GM12878 (cell line): Measurements from ENCODE around the gene RGMB. TPM values are rescaled to one million over a fixed set of nuclear protein-coding genes. Genes with fewer than 3 reads are reported as not detected.

ENCODE experiments used
- ATAC-seq: fragments of 200-7000 bp; cut with Tn5 transposase; 3 replicates; pipeline ENCODE4 v1.9.1; 2020; ENCODE audit warnings: mild to moderate bottlenecking, moderate library complexity
- BruUV-seq: library from RNA; stranded (reverse); fragments of 400-500 nt; replicated peaks from 2 replicates; lab custom pipeline; 2021; lab: Mats Ljungman, UMichigan
- CTCF ChIA-PET: fragments of 300-600 bp; sonication (Branson Sonifier 250); formaldehyde crosslinking; extraction: SDS; loops from one replicate; lab custom pipeline; 2021; ENCODE audit warnings: inconsistent platforms; lab: Yijun Ruan, JAX
- POLR2A ChIA-PET: fragments of 350-600 bp; formaldehyde crosslinking; extraction: SDS; loops from one replicate; lab custom pipeline; 2021; ENCODE audit warnings: inconsistent platforms; lab: Charles Lee
- RAD21 ChIA-PET: fragments of 300-600 bp; sonication (Branson Sonifier 250); formaldehyde crosslinking; loops from one replicate; lab custom pipeline; 2023; ENCODE audit warnings: antibody characterized with exemption; ENCODE audit not compliant: unreplicated experiment; lab: Charles Lee
- SMC1A ChIA-PET: fragments of 300-600 bp; sonication (Branson Sonifier 250); formaldehyde crosslinking; loops from one replicate; lab custom pipeline; 2023; ENCODE audit not compliant: unreplicated experiment, uncharacterized antibody; lab: Charles Lee
- DNase-seq: peaks from one replicate; pipeline ENCODE4 v3.0.0-alpha.2; 2011; ENCODE audit warnings: low read depth, low spot score
- FAIRE-seq: peaks from 3 replicates; lab custom pipeline; 2011; peaks lifted over from hg19 to GRCh38; lab: Jason Lieb, UNC
- H2AFZ ChIP-seq: 2 replicates; pipeline ENCODE4 v1.6.0; 2011; ENCODE audit warnings: low read depth, low read length, control low read depth; ENCODE audit not compliant: control insufficient read depth
- H3K27ac ChIP-seq: 2 replicates; pipeline ENCODE4 v1.5.1; 2011; ENCODE audit warnings: control low read depth; ENCODE audit not compliant: control insufficient read depth, insufficient read depth
- H3K27me3 ChIP-seq, 2 experiments: replicated peaks in 1 of 2; 2 replicates each; pipeline versions ENCODE4 v1.6.0 to v1.6.1; 2011; ENCODE audit warnings: low read length in 1 of 2; ENCODE audit not compliant: control insufficient read depth in 2 of 2, insufficient read depth in 2 of 2
- H3K36me3 ChIP-seq, 2 experiments: 2 replicates each; pipeline ENCODE4 v1.5.1; 2011; ENCODE audit warnings: low read length in 1 of 2; ENCODE audit not compliant: control insufficient read depth in 2 of 2, insufficient read depth in 2 of 2
- H3K4me1 ChIP-seq: 2 replicates; pipeline ENCODE4 v1.6.1; 2011; ENCODE audit warnings: mild to moderate bottlenecking, low read length, moderate library complexity, mixed read lengths; ENCODE audit not compliant: control insufficient read depth, insufficient read depth
- H3K4me2 ChIP-seq: 2 replicates; pipeline ENCODE4 v1.6.0; 2011; ENCODE audit warnings: control low read depth; ENCODE audit not compliant: control insufficient read depth, insufficient read depth
- H3K4me3 ChIP-seq: fragments of 200-600 bp; sonication (generic); 2 replicates; pipeline ENCODE4 v1.5.1; 2016
- H3K79me2 ChIP-seq: 2 replicates; pipeline ENCODE4 v1.6.0; 2011; ENCODE audit warnings: low read length; ENCODE audit not compliant: control insufficient read depth, insufficient read depth
- H3K9ac ChIP-seq: 2 replicates; pipeline ENCODE4 v1.8.0; 2011; ENCODE audit warnings: low read length, control low read depth, mixed read lengths; ENCODE audit not compliant: control insufficient read depth, insufficient read depth
- H3K9me3 ChIP-seq: replicated peaks from 3 replicates; pipeline ENCODE4 v1.5.1; 2011; ENCODE audit warnings: mild to moderate bottlenecking, low read length; ENCODE audit not compliant: control insufficient read depth, insufficient read depth
- H4K20me1 ChIP-seq: 2 replicates; pipeline ENCODE4 v1.6.0; 2011; ENCODE audit not compliant: control insufficient read depth, insufficient read depth
- FOXM1 ChIP-seq: IDR thresholded peaks from 2 replicates; pipeline ENCODE4 v1.6.1; 2012; ENCODE audit warnings: low read depth, mild to moderate bottlenecking, inconsistent platforms, low read length, moderate library complexity
- JUNB ChIP-seq: IDR thresholded peaks from 2 replicates; pipeline ENCODE4 v1.6.1; 2016; ENCODE audit warnings: antibody characterized with exemption, mild to moderate bottlenecking
- POU2F2 ChIP-seq: IDR thresholded peaks from 3 replicates; pipeline ENCODE4 v1.6.1; 2011; ENCODE audit warnings: low read depth, mild to moderate bottlenecking, low read length, borderline replicate concordance
- STAT1 ChIP-seq: fragments of 450-650 bp; conservative IDR thresholded peaks from 2 replicates; pipeline ENCODE4 v1.6.1; 2014; ENCODE audit warnings: antibody characterized with exemption, mild to moderate bottlenecking
- SUZ12 ChIP-seq: fragments of 200-600 bp; sonication (generic); IDR thresholded peaks from one replicate; pipeline ENCODE4 v1.6.1; 2018; ENCODE audit warnings: antibody characterized with exemption, mild to moderate bottlenecking; ENCODE audit not compliant: unreplicated experiment
- TCF3 ChIP-seq: IDR thresholded peaks from 2 replicates; pipeline ENCODE4 v1.6.1; 2012; ENCODE audit warnings: low read depth, mild to moderate bottlenecking, low read length, borderline replicate concordance; ENCODE audit not compliant: insufficient read depth
- TCF7 ChIP-seq: IDR thresholded peaks from 2 replicates; pipeline ENCODE4 v1.6.1; 2014; ENCODE audit warnings: antibody characterized with exemption, borderline replicate concordance
- WGBS: methylation state at CpG from one replicate; pipeline ENCODE4 v1.1.6; 2016; ENCODE audit warnings: low lambda C conversion rate; ENCODE audit not compliant: insufficient replicate concordance, insufficient coverage; ENCODE audit errors: missing lambda C conversion rate; 5-methylcytosine and 5-hydroxymethylcytosine counted together
- in situ Hi-C: fragments of 300-500 bp; cut with MboI; formaldehyde crosslinking; loops from 9 replicates; pipeline ENCODE4 v1.14.3; 2018; ENCODE audit warnings: mixed read lengths
- intact Hi-C: fragments of 100-400 bp; cut with micrococcal nuclease; formaldehyde crosslinking; loops from one replicate; pipeline ENCODE4 v1.14.2; 2022; ENCODE audit not compliant: unreplicated experiment
- polyA plus RNA-seq, 11 experiments: library from polyadenylated mRNA; depleted of rRNA in 4 of 11; unstranded in 6 of 11; stranded (reverse) in 5 of 11; fragments of >200 nt; fragmentation: Nextera tagmentation in 4 of 11; fragmentation: Illumina TruSeq in 1 of 11; extraction: Ambion mirVana in 4 of 11; extraction: Trizol in 1 of 11; gene quantifications; 1 replicate in 1 of 11; 2 replicates in 10 of 11; pipeline versions ENCODE4 v1.2.1 to v1.2.3, GENCODE V29; 2011 to 2016; ENCODE audit warnings: inconsistent platforms in 2 of 11, missing spikeins in 2 of 11, low read depth in 1 of 11
- total RNA-seq, 4 experiments: library from RNA; depleted of rRNA in 3 of 4; stranded (reverse); fragments of >200 nt in 3 of 4; fragmentation: Illumina TruSeq in 1 of 4; extraction: Trizol in 1 of 4; gene quantifications; 2 replicates each; pipeline versions ENCODE4 v1.2.1 to v1.2.3, GENCODE V29; 2013 to 2021
- TF ChIP-seq, protein P1 (sequence below): fragments of 450-650 bp; formaldehyde crosslinking; IDR thresholded peaks from 2 replicates; pipeline ENCODE4 v1.5.0; 2022; ENCODE audit warnings: mild to moderate bottlenecking, missing genetic modification characterization
- TF ChIP-seq, protein P2 (sequence below): fragments of 450-650 bp; IDR thresholded peaks from 2 replicates; pipeline ENCODE4 v1.6.1; 2017; ENCODE audit warnings: mild to moderate bottlenecking, moderate library complexity

Gene RGMB
- total and polyA plus RNA-seq, 10 of the 15 experiments (the other 5 are each of a cell fraction or from before 2014, with no cell fraction given) = 1.3 to 15.3 (median 7.4) TPM

DNA sequence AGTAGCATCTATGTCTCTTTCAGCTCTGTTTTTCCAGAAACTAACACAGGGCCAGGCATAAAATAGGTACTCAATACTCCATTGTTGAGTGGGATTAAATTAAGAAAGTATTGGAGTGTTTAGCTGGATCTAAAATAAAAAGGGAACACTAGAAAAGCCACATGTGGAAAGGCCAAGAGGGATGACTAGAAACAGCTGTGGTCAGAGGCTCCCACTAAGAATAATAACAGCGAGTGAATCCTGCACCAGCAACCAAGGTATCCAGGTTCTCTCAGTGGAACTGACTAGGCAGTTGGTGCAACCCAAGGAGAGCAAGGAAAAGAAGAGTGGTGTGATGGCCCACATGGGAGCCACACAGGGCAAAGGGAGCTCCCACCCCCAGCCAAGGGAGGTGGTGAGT lies 31.5 kb upstream of the RGMB start:
- ChIA-PET RAD21 (interaction anchor here (1.1 kb wide), 1 partner anchor 1208 kb away, joined by 4 read pairs; no protein-coding TSS in a partner anchor), CTCF (interaction anchor here (0.6 to 2.3 kb wide), 5 partner anchors 9 to 1511 kb away, joined by 3 to 9 read pairs (median 4); no protein-coding TSS in a partner anchor), POLR2A (no interaction called here), SMC1A (interaction anchor here (0.9 to 2.2 kb wide), 2 partner anchors 11 to 321 kb away, joined by 3 to 7 read pairs; no protein-coding TSS in a partner anchor)
- intact Hi-C loops (no loop called here), in situ Hi-C loops (no loop called here)
- DNase-seq = no peak
- no peak for ATAC-seq
- 100% methylated on average over 1 of the region's 1 CpG for WGBS
- H2AFZ ChIP-seq = no peak overlapping the region
- H3K27me3 ChIP-seq = no peaks in the 10 kb centered on the region
- H3K36me3 ChIP-seq = no peaks in the 10 kb centered on the region
- no peak for FAIRE-seq
- no peak overlapping the region for H3K9ac ChIP-seq
- no peaks in the 10 kb centered on the region for H3K9me3 ChIP-seq
- no peaks in the 10 kb centered on the region for H3K79me2 ChIP-seq
- TF ChIP-seq SUZ12 (no peak), FOXM1 (no peak), TCF3 (no peak), TCF7 (no peak), STAT1 (no peak), JUNB (no peak), POU2F2 (no peak)
- TF ChIP-seq, protein P1, sequence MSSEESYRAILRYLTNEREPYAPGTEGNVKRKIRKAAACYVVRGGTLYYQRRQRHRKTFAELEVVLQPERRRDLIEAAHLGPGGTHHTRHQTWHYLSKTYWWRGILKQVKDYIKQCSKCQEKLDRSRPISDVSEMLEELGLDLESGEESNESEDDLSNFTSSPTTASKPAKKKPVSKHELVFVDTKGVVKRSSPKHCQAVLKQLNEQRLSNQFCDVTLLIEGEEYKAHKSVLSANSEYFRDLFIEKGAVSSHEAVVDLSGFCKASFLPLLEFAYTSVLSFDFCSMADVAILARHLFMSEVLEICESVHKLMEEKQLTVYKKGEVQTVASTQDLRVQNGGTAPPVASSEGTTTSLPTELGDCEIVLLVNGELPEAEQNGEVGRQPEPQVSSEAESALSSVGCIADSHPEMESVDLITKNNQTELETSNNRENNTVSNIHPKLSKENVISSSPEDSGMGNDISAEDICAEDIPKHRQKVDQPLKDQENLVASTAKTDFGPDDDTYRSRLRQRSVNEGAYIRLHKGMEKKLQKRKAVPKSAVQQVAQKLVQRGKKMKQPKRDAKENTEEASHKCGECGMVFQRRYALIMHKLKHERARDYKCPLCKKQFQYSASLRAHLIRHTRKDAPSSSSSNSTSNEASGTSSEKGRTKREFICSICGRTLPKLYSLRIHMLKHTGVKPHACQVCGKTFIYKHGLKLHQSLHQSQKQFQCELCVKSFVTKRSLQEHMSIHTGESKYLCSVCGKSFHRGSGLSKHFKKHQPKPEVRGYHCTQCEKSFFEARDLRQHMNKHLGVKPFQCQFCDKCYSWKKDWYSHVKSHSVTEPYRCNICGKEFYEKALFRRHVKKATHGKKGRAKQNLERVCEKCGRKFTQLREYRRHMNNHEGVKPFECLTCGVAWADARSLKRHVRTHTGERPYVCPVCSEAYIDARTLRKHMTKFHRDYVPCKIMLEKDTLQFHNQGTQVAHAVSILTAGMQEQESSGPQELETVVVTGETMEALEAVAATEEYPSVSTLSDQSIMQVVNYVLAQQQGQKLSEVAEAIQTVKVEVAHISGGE = no peak
- TF ChIP-seq, protein P2, sequence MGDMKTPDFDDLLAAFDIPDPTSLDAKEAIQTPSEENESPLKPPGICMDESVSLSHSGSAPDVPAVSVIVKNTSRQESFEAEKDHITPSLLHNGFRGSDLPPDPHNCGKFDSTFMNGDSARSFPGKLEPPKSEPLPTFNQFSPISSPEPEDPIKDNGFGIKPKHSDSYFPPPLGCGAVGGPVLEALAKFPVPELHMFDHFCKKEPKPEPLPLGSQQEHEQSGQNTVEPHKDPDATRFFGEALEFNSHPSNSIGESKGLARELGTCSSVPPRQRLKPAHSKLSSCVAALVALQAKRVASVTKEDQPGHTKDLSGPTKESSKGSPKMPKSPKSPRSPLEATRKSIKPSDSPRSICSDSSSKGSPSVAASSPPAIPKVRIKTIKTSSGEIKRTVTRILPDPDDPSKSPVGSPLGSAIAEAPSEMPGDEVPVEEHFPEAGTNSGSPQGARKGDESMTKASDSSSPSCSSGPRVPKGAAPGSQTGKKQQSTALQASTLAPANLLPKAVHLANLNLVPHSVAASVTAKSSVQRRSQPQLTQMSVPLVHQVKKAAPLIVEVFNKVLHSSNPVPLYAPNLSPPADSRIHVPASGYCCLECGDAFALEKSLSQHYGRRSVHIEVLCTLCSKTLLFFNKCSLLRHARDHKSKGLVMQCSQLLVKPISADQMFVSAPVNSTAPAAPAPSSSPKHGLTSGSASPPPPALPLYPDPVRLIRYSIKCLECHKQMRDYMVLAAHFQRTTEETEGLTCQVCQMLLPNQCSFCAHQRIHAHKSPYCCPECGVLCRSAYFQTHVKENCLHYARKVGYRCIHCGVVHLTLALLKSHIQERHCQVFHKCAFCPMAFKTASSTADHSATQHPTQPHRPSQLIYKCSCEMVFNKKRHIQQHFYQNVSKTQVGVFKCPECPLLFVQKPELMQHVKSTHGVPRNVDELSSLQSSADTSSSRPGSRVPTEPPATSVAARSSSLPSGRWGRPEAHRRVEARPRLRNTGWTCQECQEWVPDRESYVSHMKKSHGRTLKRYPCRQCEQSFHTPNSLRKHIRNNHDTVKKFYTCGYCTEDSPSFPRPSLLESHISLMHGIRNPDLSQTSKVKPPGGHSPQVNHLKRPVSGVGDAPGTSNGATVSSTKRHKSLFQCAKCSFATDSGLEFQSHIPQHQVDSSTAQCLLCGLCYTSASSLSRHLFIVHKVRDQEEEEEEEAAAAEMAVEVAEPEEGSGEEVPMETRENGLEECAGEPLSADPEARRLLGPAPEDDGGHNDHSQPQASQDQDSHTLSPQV = no peak
- H3K27ac ChIP-seq = no peak overlapping the region
- BruUV-seq = no TSS peak
- no peak overlapping the region for H3K4me3 ChIP-seq
- no peaks in the 10 kb centered on the region for H3K4me1 ChIP-seq
- no peak overlapping the region for H3K4me2 ChIP-seq
- H4K20me1 ChIP-seq = no peaks in the 10 kb centered on the region
